HG03039 (cell line): ENCODE results near the gene HOXD9.

Experiments used
- ATAC-seq: cut with Tn5 transposase; IDR thresholded peaks from one replicate; pipeline ENCODE4 v1.9.1; 2021; ENCODE audit warnings: mild to moderate bottlenecking, moderate library complexity; ENCODE audit not compliant: unreplicated experiment

The HOXD9 gene

DNA sequence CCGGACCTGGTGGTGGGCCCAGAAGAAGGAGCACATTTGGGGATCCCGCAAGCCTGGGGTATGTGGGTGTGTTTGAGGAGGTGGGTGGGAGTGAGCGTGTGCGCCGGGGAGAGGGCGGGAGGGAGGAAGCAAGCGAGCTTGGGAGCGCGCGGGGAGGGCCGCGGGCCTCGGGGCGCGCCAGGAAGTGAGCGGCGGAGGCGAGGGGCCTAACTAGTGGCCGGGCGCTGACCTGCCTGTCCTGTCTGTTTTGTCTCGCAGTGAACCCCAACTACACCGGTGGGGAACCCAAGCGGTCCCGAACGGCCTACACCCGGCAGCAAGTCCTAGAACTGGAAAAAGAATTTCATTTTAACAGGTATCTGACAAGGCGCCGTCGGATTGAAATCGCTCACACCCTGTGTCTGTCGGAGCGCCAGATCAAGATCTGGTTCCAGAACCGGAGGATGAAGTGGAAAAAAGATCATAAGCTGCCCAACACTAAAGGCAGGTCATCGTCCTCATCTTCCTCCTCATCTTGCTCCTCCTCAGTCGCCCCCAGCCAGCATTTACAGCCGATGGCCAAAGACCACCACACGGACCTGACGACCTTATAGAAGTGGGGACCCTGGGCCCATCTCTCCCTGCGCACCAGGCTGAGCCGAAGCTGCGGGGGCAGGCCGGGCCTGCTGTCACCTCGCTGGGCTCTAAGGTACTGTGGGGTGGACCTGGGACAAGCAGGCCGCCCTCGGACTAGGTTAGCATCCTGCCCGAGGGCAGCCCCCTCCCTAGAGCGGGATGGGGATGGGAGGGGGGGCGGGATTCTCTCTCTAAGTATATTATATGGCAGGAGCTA lies 30.0 kb downstream of the HOXD9 start:
- ATAC-seq: no peak

DNA sequence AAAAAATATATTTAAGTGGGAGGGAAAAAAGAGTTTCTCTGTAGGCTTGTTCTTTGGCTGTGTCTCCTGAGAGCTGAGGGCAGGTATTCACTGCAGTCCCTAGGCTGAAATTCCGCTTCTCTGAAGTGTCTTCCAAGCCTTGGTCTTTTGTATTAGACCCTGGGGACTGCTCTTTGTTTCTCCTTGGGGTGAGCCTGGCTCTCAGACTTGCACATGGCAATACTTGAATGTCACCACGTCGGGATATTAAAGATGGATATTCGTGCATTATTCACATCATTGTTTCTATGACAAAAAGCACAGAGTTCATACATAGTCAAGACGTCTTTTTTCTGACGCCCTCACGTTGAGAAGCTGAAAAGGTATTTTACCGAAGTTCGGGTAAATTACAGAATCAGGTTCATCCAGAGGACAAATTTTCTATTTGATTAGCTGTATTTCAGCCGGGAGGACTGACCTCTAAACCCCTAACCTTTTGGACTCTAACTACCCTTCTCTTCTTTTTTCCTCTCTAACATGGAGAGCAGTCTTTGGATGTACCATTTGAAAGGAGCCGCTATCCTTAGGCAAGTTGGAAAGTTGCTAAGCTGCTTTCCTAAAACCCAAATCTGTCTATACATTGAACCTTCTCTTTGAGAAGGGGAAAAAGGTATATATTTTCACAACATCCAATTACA lies 32.2 kb downstream of the HOXD9 start:
- no peak for ATAC-seq

DNA sequence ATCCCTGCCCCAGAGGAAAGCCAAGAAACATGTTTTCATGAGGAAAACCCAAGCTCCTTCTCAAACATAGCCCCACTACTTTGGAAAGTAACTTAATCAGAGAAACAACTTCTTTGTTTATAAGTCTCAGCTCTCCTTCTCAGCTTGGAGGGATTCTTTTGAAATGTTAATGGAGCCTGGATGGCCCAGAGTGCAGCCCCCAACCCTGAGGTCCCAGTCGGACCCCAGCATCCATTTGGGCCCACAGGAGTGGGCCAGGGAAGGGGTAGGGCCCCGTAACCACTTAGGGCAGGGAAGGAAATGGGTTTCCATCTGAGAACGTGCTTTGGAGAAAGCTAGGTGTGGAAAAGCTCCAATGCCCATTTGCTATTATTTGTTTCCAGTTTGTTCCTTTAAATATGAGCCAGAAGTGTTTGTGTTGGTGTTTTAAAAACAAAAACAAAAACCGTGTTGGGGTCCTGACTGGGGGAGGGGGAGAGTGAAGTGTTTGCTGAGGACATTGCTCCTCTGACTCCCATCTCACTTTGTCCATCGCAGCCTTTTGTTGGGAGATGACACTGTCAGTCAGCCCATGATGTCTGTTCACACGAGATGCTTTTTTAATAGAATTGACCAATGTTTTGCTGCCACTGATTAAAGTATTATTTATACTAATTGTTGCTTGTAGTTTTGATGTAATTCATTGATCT lies 33.0 kb downstream of the HOXD9 start:
- no peak for ATAC-seq

DNA sequence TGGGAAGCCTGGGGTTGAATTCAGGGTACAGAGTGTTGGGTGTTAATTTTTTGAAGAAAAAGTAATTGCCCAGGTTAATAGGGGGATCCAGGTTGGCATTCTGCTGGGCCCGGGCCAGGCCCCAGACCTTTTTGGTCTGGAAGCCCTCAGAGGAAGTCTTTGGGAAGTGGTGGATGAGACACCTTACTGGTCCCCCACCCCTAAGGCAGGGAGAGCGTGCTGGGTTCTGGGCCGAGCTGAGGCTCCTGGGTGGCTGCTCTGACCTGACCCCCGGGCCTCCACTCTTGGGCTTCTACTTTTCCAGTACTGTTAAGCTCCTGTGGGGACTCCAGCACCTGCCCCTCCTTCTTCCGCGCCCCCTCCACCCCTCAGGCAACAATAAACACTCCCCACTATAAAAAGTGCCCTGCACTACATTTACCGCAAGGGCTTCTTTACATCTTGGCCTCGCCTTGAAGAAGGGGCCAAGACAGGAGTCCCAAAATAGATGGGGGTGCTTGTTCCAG lies 33.8 kb downstream of the HOXD9 start:
- ATAC-seq: no peak

DNA sequence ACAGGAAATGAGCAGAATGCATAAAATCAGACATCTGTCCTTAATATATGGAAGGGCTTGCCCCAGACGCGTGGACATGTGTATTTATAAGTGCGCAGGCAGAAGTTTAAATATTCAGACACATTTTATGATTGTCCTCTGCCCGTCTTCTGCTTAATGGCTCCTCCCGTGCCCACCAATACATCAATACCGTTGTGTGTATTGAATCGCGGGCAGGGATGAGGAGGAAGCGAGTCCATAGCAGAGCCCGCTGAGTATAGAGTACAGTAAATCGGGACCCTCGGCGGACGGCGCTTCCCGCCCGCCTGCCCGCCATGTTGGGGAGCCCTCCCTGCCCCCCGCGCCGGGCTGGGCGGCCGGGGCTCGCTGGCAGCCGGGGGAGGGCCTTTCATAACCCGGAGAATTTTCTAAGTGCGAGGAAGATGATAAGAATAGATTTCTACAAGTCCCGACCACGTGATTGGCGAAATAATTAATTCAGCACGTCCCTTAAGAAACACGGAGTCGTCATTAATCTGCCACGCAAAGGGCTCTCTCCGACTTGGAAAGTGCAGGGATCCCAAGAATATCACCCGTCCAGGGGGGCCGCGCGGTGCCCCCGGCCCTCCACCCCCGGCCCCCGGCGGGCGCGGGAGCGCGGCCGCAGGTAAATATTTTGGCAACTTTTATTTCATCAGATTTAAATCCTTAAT lies 34.4 kb downstream of the HOXD9 start, which contains the start of gene HOXD3:
HOXD3 (plus strand) TSS at position 501 of the 692 bp plus-strand sequence. CDS start 11,808 bp downstream, outside the sequence.
- ATAC-seq: no peak

DNA sequence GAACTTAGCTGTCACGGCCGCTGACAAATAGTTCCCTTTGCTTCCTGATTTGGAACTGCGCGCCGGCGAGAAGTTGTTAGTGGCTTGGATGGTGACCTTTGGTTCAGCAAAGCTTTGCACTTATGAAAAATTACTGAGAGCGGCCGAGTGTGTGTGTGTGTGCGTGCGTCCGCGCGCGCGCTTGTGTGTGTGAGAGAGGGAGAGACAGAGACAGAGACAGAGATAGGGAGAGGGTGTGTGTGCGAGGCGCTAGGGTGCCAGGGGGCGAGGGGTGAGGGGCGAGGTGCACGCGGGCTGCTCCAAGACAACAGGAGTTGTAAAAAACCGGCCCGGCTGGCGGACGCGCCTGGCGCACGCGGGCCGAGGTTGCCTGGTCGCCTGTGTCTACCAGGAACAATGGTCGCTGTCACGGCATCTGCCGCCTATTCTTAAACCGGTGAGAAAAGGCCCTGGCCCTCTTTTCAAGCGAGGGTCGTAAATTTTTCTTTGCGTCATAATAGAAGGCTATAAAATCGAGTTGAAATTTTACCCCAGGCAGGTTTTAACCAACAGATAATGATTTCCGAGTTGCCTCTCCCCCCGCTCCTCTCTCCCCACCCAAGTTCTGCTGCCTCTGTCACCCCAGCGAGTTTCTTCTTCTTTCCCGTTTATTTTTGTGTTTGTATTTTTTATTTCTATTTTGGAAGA lies 35.1 kb downstream of the HOXD9 start:
- no peak for ATAC-seq

DNA sequence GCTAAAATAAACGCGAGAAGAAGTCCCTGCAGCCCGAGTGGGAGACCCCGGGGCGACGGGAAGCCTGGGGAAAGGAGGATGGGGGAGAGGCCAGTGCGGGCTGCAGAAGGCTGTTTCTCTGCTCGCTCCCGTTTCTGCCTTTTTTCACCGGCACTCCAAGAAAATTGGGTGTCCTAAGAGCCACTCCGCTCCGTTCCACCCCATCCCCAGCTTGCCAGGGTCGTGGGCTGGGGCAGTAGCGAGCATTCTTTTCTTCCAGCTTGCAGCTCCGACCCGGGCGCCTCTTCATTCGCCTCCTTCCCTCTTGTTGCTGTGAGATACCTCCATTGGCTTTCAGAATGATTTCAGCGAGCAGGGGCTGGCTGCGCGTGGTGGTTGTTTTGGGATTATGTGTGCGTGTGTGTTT lies 35.7 kb downstream of the HOXD9 start:
- no peak for ATAC-seq

DNA sequence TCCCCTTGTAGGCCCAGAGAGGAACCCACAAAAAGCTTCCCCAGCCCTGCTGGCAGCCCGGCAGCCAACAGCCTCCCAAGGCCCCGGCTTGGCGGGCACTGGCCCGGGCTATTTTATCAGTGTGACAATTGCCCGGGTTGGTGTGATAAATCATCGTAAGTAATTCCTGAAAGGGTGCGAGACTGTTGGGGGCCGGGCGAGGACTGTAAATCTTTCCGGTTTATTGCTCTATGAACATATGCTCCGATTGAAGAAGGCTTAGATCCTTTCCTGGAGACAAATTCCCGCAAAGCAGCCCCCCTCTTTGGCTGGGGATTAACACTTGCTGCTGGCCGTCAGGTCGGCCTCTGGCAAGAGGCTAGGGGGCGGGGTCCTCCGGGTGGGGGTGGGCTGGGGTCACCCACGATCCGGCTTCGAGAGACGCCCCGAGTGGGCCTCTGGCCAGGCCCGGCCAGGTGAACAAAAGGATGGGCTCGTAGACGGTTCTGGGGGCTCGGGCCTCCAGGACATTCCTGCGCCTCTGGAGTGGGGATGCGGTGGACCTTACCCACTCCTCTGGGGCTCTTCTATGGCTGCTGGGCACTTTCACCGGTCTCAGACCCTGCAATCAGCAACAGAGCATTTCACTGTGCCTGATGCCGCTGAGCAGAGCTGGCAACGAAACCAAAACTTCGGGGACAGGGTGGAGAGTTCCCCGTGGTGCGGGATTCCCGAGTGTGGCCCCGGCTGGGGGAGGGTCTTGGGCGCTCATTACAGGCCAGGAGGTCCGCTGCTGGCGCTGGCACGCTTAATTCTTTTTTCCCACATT lies 36.5 kb downstream of the HOXD9 start:
- ATAC-seq: no peak

DNA sequence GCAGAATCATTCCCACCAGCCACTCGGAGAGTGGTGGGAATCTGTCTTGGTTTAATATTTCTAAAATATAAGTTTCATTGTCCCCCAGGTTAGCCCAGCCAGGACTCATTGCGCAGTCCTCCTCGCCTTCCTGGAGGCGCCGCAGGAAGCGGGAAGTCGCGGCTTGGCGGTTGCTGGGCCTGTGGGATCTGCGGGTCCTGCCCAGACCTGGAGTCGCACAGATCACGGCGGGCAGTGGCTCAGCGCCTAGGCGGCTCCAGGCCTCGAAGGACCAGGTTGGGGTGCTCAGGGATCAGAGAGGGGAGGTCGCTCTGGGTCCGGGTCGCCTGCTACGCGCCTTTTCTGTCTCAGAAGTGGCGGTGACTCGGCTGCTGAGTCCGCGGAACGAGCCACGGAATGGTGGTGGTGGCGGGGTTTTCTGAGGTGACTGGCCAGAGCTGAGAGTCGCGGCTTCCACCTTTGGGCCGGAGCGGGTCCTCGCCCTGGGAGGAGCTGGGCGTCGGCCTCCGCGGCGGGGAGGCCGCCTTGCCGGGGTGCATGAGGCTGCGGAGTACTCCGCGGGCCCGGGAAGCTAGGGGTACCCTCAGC lies 37.2 kb downstream of the HOXD9 start:
- no peak for ATAC-seq

DNA sequence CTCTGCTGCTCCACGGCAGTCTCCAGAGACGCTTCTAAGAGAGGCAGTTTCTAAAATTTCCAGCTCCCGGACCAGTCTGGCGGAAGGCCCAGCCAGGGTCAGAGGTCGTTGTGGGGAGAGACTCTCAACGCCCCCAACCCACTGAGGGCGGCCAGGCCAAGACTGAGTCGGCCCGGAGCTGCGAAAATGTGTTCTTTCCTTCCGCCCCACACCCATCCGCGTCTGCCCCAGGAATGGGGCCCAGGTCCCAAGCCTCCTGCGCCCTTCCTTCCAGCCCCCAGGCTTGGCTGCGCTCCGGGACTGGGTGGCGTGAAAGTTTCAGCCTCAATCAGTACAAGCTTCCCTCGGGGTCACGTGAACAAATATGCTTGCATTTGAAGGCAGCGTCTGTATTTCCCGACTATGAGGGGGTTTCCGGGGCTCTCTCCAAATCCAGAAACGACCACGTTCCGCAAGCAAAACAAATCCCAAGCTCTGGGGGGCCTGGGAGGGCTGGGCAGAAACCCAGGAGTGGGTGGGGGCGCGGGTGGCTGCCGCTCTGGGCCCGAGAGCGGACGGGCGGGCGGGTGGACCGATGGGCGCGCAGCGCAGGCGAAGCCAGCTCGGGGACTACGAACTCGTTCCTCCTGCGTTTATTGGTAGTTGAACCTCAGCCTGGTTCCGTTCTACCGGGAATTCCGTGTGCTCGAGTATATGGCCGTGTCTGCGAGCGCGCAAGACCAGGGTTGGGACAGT lies 37.9 kb downstream of the HOXD9 start:
- no peak for ATAC-seq

DNA sequence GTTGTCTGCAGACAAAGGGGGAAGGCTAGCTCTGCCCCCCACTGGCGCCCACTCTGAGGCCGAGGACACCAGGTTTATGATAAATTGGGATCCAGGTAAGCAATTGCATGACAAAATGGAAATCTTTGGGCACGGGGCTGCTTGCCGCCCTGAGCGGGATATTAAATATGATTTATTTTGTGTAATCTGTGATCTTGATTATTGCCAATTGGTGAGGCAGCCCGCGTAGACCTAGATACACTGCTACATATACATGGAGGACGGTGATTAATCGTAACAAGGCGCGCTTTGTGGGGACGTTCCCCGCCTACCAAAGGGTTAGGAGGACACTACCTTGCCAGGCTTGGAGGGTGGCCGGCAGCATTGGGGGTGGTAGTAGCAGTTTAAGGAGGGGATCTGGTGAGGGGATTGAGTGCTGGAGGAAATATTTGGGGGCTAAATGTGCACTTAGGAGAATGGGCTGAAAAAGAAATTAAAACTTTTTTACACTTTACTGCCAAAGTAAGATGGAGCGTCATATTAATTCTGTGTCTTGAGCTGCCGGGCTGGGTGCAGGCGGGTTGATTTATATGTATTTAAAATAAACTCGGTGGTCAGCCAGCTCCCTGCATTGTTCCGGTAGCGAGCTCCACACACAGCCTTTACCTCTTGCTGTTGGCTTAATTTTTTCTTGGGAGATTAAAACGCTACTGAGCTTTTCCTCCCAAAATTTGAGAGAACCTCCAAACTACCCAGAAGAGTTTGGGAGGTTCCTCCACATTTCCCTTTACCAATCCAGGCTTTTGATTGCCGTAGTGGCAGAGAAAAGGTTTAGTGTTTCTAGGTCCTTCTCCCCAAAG lies 38.7 kb downstream of the HOXD9 start:
- no peak for ATAC-seq

DNA sequence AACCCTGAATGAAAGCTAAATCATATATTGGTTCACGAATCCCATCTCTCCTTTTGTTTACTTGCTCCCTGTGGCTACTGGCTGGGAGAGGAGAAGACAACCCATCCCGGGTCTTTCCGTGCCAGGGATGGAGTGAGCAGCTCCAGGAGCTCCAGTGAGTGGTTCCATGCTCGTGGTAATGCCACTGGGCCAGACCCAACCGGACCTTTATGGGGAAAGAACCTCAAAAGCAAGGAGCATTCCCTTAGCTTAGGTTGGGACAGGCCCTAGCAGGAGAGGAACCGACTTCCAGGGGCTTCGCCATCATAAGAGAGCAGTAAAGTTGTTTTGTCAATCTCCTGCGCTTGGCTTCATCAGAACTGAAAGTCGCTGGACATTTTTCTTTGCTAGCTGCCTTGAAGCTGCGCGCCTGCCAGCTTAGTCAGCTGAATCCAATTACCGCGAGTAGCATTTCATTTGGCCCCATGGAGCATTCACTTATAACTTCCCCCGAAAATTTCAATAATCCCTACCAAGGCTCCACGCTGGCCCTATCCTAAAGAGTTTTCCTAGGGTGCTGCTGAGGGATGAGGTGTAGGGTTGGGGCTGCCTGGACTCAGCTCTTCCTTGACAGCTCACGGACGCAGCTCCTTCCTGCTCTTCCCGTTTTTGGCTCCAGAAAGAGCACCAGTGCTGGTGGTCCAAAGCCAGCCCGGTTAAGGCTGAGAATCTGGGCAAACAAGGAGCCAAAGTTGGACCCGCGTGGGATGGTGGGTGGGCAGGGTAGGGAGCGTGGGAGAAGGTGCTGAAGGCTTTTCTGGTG lies 39.5 kb downstream of the HOXD9 start:
- no peak for ATAC-seq

DNA sequence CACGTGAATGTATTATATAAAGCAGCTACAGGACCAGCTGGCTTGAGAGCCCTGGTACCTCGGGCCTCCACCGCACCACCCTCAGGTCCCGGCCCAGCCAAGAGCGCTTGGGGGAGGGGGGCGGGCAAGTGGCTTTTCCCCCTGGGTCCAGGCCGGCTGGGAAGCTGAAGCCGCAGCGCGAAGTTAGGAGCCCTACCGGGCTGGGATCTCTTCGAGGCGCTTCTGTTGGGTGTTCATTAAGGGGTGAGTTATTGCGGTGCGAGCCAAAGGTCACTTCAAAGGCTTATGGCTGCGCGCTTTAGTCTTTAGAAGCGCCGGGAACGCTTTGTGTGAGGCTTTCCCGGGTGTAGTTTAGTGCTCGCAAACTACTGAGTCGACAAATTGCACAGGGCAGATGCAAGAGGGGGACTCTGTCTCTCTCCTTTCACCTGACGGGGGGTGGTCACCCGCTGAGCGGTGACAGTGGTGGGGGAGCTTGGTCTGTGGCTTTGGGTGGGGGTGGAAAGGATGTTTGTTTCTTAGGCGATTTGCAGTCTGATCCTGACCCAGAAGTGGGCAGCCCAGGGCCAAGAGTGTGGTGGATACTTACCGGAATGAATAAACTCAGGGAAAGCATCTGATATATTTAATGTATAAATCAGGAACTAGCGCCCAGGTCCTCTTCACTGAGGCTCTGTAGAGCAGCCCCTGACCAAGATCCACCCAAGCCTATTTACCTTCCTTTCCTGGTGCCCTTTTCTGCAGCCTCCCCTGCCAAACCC lies 40.6 kb downstream of the HOXD9 start:
- ATAC-seq: no peak

DNA sequence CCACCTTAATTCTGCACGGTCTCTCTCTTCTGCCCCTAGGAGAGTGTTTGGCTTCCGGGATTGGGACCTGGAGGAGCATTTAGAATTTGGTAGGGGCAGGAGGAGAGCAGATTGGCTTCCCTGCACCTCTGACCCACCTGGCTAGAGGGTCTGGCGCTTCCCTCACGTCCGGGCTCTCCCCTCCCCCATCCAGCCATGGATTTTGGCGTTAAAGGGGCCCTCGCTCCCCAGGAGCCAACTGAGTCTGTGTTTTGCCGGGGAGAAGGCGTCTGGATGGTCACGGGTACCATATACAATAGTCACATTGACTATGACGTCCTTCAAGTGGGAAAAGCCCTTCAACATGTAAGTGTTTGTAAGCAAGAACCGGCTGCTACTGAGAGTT lies 41.1 kb downstream of the HOXD9 start:
- ATAC-seq: no peak

DNA sequence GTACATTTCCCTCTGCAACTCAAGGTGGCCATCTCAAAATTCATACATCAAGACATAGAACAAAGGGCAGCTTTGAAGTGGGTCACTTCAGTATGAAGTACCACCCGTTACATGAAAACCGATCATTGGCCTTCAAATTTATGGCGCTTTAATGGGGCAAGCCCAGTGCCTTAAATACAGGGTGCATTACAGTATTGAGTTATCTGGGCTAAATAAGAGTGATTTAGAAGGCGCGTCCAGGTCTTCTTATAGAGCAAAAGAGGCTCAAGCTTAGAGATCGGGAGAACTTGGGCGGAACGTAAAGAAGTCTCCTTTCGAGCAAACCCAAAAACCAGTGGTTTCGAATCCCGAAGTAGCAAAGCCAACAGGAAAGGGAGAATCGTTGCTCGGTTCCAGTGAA lies 41.7 kb downstream of the HOXD9 start:
- ATAC-seq: no peak
